DOHH2 (cell line): ENCODE measurements around the gene CYTH4.

Source experiments
- H3F3A ChIP-seq: fragments of 200-600 bp; sonication (generic), shearing (Covaris generic); 2 replicates; pipeline ENCODE4 v1.6.0; 2016; ENCODE audit warnings: antibody characterized with exemption, mild to moderate bottlenecking; ENCODE audit not compliant: control insufficient read depth, insufficient read depth
- H3K27ac ChIP-seq: fragments of 200-600 bp; sonication (generic); 2 replicates; pipeline ENCODE4 v1.5.1; 2014; ENCODE audit warnings: low read depth, mild to moderate bottlenecking, low read length, moderate library complexity
- H3K27me3 ChIP-seq: fragments of 200-600 bp; sonication (generic); 2 replicates; pipeline ENCODE4 v1.6.1; 2014; ENCODE audit warnings: mild to moderate bottlenecking, low read length, mixed read lengths; ENCODE audit not compliant: control insufficient read depth
- H3K36me3 ChIP-seq: fragments of 200-600 bp; sonication (generic); 2 replicates; pipeline ENCODE4 v1.6.1; 2014; ENCODE audit warnings: mild to moderate bottlenecking, low read length, moderate library complexity, mixed read lengths; ENCODE audit not compliant: control insufficient read depth
- H3K4me1 ChIP-seq: fragments of 200-600 bp; sonication (generic); 2 replicates; pipeline ENCODE4 v1.6.1; 2014; ENCODE audit warnings: mild to moderate bottlenecking, low read length, mixed read lengths; ENCODE audit not compliant: control insufficient read depth
- H3K4me2 ChIP-seq: fragments of 200-600 bp; sonication (generic); 2 replicates; pipeline ENCODE4 v1.6.0; 2014; ENCODE audit warnings: mild to moderate bottlenecking, low read length, moderate library complexity
- H3K4me3 ChIP-seq: fragments of 200-600 bp; sonication (generic); 2 replicates; pipeline ENCODE4 v1.5.1; 2014; ENCODE audit warnings: mild to moderate bottlenecking, low read length, mixed read lengths
- H3K79me2 ChIP-seq: fragments of 200-600 bp; sonication (generic); 2 replicates; pipeline ENCODE4 v1.6.1; 2014; ENCODE audit warnings: mild to moderate bottlenecking, low read length, mixed read lengths; ENCODE audit not compliant: control insufficient read depth
- H3K9me2 ChIP-seq: fragments of 200-600 bp; sonication (generic); replicated peaks from 2 replicates; pipeline ENCODE4 v1.6.1; 2014; ENCODE audit warnings: mild to moderate bottlenecking, low read length, mixed read lengths; ENCODE audit not compliant: control insufficient read depth
- H3K9me3 ChIP-seq: fragments of 200-600 bp; sonication (generic); 2 replicates; pipeline ENCODE4 v1.6.1; 2014; ENCODE audit warnings: antibody characterized with exemption, low read length, mixed read lengths; ENCODE audit not compliant: control insufficient read depth, insufficient read depth
- H4K20me1 ChIP-seq: fragments of 200-600 bp; sonication (generic); 2 replicates; pipeline ENCODE4 v1.6.0; 2014; ENCODE audit warnings: low read depth, mild to moderate bottlenecking, antibody characterized with exemption, low read length, moderate library complexity; ENCODE audit not compliant: control insufficient read depth, insufficient read depth
- EZH2phosphoT487 ChIP-seq: fragments of 200-600 bp; sonication (generic); IDR thresholded peaks from 2 replicates; pipeline ENCODE4 v1.6.1; 2017; ENCODE audit warnings: borderline replicate concordance, mild to moderate bottlenecking, antibody characterized with exemption, low read length, moderate library complexity, mixed read lengths
- TF ChIP-seq, protein P1 (sequence below): fragments of 200-600 bp; sonication (generic); IDR thresholded peaks from one replicate; pipeline ENCODE4 v1.5.1; 2014; ENCODE audit warnings: antibody characterized with exemption, mild to moderate bottlenecking, low read depth, low read length; ENCODE audit not compliant: poor library complexity, severe bottlenecking

CYTH4 gene

DNA sequence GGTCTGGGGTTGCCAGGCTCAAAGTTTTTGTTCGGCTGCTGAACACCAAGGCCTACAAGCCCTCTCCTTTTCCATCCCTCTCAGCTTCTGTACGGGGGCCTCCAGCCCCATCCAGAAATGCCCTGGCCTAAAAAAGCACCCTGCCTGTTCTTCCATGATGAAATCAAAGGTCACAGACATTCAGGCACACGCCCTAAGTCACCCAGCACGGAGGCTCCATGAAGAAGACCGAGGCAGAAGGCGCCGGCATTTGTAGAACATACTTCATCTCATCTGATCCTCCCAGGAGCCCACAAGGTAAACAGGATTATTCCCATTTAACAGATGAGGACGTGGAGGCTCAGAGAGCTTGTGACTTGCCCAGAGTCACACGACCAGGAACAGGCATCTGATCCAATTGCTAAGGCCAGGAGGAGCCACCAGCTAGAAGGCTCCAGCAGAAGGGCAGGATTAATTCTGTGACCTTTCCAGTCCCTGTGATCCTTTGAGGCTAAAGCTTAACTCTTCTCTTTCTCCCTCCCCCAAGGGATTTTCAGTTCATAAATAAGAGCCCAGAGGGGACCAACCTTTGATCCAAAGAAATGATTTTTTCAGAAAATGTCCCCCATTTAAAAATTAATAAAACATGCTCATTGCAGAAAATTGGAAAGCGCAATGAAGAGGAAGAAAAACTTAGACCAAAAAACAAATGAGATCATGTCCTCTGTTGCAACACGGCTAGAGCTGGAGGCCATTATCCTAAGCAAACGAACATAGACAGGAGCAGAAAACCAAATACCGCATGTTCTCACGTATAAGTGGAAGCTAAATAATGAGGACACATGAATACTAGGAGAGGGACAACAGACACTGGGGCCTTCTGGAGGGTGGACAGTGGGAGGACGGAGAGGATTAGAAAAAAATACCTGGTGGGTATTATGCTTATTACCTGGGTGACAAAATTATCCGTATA is 38.7 kb downstream of the CYTH4 start:
- Histone ChIP-seq H3K4me3 (no peak overlapping the region), H3K36me3 (no peaks in the 10 kb centered on the region), H3K27me3 (peaks cover 47% of the 10 kb centered on the region), H3K9me3 (no peaks in the 10 kb centered on the region), H3K4me1 (peaks cover 7% of the 10 kb centered on the region), H3K27ac (no peak overlapping the region), H3K79me2 (no peaks in the 10 kb centered on the region), H3K4me2 (no peak overlapping the region), H3F3A (no peaks in the 10 kb centered on the region), H3K9me2 (no peaks in the 10 kb centered on the region), H4K20me1 (no peaks in the 10 kb centered on the region)
- TF ChIP-seq, protein P1, sequence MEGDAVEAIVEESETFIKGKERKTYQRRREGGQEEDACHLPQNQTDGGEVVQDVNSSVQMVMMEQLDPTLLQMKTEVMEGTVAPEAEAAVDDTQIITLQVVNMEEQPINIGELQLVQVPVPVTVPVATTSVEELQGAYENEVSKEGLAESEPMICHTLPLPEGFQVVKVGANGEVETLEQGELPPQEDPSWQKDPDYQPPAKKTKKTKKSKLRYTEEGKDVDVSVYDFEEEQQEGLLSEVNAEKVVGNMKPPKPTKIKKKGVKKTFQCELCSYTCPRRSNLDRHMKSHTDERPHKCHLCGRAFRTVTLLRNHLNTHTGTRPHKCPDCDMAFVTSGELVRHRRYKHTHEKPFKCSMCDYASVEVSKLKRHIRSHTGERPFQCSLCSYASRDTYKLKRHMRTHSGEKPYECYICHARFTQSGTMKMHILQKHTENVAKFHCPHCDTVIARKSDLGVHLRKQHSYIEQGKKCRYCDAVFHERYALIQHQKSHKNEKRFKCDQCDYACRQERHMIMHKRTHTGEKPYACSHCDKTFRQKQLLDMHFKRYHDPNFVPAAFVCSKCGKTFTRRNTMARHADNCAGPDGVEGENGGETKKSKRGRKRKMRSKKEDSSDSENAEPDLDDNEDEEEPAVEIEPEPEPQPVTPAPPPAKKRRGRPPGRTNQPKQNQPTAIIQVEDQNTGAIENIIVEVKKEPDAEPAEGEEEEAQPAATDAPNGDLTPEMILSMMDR: no peak
- no peak for TF ChIP-seq EZH2phosphoT487

DNA sequence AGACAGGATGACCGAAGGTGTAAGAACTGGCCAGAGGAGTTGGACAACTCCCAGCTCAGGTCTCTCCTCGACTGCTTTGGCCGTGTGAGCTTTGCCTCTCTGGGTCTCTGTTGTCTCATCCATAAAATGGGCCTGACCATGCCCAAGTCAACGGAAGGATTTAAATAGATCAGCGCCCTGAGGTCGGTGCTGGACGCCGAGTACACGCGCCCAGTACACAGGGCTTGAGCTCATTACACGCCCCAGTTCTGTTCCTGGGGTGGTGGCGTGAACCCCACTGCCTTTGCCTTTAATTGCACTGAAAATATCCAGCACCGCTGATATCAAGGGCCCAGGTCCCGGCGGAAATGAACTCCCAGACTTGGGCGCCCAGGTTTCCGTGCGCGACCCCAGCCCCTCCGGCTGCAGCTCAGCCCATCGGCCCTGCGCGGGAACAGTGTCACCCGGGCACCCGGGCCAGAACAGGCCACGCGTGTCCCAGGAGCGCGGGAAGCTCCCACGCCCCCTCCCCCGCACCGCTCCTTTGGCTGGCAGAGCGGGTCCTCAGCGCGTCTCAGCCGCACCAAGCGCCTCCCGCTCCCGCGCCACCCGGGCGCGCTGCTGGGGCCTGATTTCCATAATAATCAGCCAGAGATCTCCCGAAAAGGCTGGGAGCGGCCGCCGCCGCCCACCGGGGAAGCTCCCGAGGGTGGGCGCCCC is 42.2 kb downstream of the CYTH4 start:
- Histone ChIP-seq H4K20me1 (no peaks in the 10 kb centered on the region), H3K4me1 (no peaks in the 10 kb centered on the region), H3K9me3 (no peaks in the 10 kb centered on the region), H3K27ac (no peak overlapping the region), H3K27me3 (peaks cover 57% of the 10 kb centered on the region), H3K79me2 (no peaks in the 10 kb centered on the region), H3F3A (no peaks in the 10 kb centered on the region), H3K4me3 (no peak overlapping the region), H3K36me3 (no peaks in the 10 kb centered on the region), H3K9me2 (no peaks in the 10 kb centered on the region), H3K4me2 (no peak overlapping the region)
- no peak for TF ChIP-seq EZH2phosphoT487
- TF ChIP-seq, protein P1: no peak

DNA sequence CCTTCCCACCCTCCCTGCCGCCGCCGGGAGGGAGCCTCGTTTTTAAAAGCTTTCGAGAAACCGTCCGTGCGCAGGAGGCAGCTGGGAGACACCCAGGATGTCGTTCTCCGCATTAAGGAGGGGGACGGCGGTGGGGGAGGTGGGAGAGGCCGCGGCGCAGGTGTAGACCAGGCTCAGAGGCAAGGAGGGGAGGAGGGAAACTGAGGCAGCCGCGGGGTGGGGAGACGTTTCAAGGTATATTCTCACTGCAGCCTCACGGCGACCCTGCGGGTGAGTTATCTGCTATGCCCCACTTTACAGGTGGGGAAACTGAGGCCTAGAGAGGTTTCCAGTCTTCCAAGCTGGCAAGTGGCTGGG is 42.7 kb downstream of the CYTH4 start:
- no peaks in the 10 kb centered on the region for H3K9me3 ChIP-seq
- no peaks in the 10 kb centered on the region for H3K79me2 ChIP-seq
- H3K4me2 ChIP-seq: no peak overlapping the region
- no peak overlapping the region for H3K27ac ChIP-seq
- H3K4me3 ChIP-seq: no peak overlapping the region
- no peaks in the 10 kb centered on the region for H4K20me1 ChIP-seq
- no peaks in the 10 kb centered on the region for H3K4me1 ChIP-seq
- no peaks in the 10 kb centered on the region for H3K36me3 ChIP-seq
- H3K27me3 ChIP-seq: peaks cover 55% of the 10 kb centered on the region
- no peaks in the 10 kb centered on the region for H3F3A ChIP-seq
- TF ChIP-seq EZH2phosphoT487: no peak
- no peaks in the 10 kb centered on the region for H3K9me2 ChIP-seq

DNA sequence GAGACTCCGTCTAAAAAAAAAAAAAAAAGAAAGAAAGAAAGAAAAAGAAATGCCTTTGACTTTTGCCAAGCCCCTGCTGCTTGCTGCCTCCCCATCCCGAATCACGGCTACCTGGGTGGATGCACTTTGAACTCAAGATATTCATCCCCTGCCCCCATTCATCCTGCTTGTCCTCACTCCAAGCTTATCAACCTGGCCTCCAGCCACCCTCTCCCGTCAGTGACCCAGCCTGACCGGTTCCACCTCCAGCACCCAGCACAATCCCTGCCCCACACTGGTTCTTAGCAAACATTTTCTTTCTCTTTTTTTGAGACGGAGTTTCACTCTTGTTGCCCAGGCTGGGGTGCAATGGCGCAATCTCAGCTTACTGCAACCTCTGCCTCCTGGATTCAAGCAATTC is 44.4 kb downstream of the CYTH4 start:
- no peak for TF ChIP-seq EZH2phosphoT487
- TF ChIP-seq, protein P1: no peak
- H3K4me3 ChIP-seq: no peak overlapping the region
- no peaks in the 10 kb centered on the region for H3K79me2 ChIP-seq
- H3F3A ChIP-seq: no peaks in the 10 kb centered on the region
- no peaks in the 10 kb centered on the region for H3K9me2 ChIP-seq
- H3K27ac ChIP-seq: no peak overlapping the region
- no peak overlapping the region for H3K4me2 ChIP-seq
- H3K4me1 ChIP-seq: peaks cover 7% of the 10 kb centered on the region; the same call in 1 of the 2 replicates
- no peaks in the 10 kb centered on the region for H3K9me3 ChIP-seq
- peaks cover 47% of the 10 kb centered on the region for H3K27me3 ChIP-seq
- no peaks in the 10 kb centered on the region for H4K20me1 ChIP-seq
- no peaks in the 10 kb centered on the region for H3K36me3 ChIP-seq
